OCI-LY1 (cell line): ENCODE measurements around the gene TNFRSF12A.

Experiments used
- H2AFZ ChIP-seq: fragments of 200-600 bp; sonication (generic), shearing (Covaris generic); 2 replicates; pipeline ENCODE4 v1.6.0; 2014; ENCODE audit warnings: antibody characterized with exemption, mild to moderate bottlenecking, low read length
- H3F3A ChIP-seq: fragments of 200-600 bp; sonication (generic), shearing (Covaris generic); 2 replicates; pipeline ENCODE4 v1.6.0; 2014; ENCODE audit warnings: mild to moderate bottlenecking, antibody characterized with exemption, low read length, moderate library complexity; ENCODE audit not compliant: insufficient read depth
- H3K27ac ChIP-seq: fragments of 200-600 bp; sonication (generic); 2 replicates; pipeline ENCODE4 v1.5.1; 2014; ENCODE audit warnings: low read length, mixed run types, mild to moderate bottlenecking, low read depth; ENCODE audit not compliant: poor library complexity, severe bottlenecking
- H3K27me3 ChIP-seq: fragments of 200-600 bp; sonication (generic); 2 replicates; pipeline ENCODE4 v1.6.0; 2014; ENCODE audit warnings: antibody characterized with exemption, mild to moderate bottlenecking, low read length, moderate library complexity; ENCODE audit not compliant: insufficient read depth
- H3K36me3 ChIP-seq: fragments of 200-600 bp; sonication (generic); 2 replicates; pipeline ENCODE4 v1.6.1; 2014; ENCODE audit warnings: mild to moderate bottlenecking, antibody characterized with exemption, low read length, moderate library complexity, mixed read lengths; ENCODE audit not compliant: insufficient read depth
- H3K4me1 ChIP-seq: fragments of 200-600 bp; sonication (generic); 2 replicates; pipeline ENCODE4 v1.5.1; 2014; ENCODE audit warnings: mild to moderate bottlenecking, low read length, moderate library complexity; ENCODE audit not compliant: insufficient read depth, severe bottlenecking
- H3K4me2 ChIP-seq: fragments of 200-600 bp; sonication (generic), shearing (Covaris generic); 2 replicates; pipeline ENCODE4 v1.6.1; 2014; ENCODE audit warnings: low read length
- H3K4me3 ChIP-seq: fragments of 200-600 bp; sonication (generic); 2 replicates; pipeline ENCODE4 v1.5.1; 2014; ENCODE audit warnings: low read length, low read depth, mild to moderate bottlenecking, mixed read lengths; ENCODE audit not compliant: poor library complexity, severe bottlenecking
- H3K79me2 ChIP-seq: fragments of 200-600 bp; shearing (Covaris generic); 2 replicates; pipeline ENCODE4 v1.6.1; 2016; ENCODE audit warnings: mixed run types, low read length, mixed read lengths; ENCODE audit not compliant: insufficient read depth
- H3K9ac ChIP-seq: fragments of 200-600 bp; sonication (generic), shearing (Covaris generic); 2 replicates; pipeline ENCODE4 v1.6.1; 2014; ENCODE audit warnings: mild to moderate bottlenecking, low read length, mixed read lengths
- H3K9me2 ChIP-seq: fragments of 200-600 bp; sonication (generic), shearing (Covaris generic); 2 replicates; pipeline ENCODE4 v1.6.1; 2014; ENCODE audit warnings: low read depth, mild to moderate bottlenecking, low read length, mixed read lengths
- H3K9me3 ChIP-seq: fragments of 200-600 bp; shearing (Covaris generic); 2 replicates; pipeline ENCODE4 v1.6.1; 2014; ENCODE audit warnings: low read length, mixed read lengths
- H4K20me1 ChIP-seq: fragments of 200-600 bp; sonication (generic), shearing (Covaris generic); 2 replicates; pipeline ENCODE4 v1.6.0; 2016; ENCODE audit warnings: mild to moderate bottlenecking, low read length; ENCODE audit not compliant: insufficient read depth
- EZH2 ChIP-seq: fragments of 200-600 bp; sonication (generic), shearing (Covaris generic); IDR thresholded peaks from 2 replicates; pipeline ENCODE4 v1.8.0; 2017; ENCODE audit warnings: borderline replicate concordance, mixed run types, mild to moderate bottlenecking, antibody characterized with exemption, low read length, moderate library complexity, mixed read lengths
- TF ChIP-seq, protein P1 (sequence below): fragments of 200-600 bp; sonication (generic), shearing (Covaris generic); IDR thresholded peaks from 2 replicates; pipeline ENCODE4 v1.5.1; 2017; ENCODE audit warnings: mild to moderate bottlenecking, antibody characterized with exemption, low read length, moderate library complexity, mixed read lengths

TNFRSF12A gene

DNA sequence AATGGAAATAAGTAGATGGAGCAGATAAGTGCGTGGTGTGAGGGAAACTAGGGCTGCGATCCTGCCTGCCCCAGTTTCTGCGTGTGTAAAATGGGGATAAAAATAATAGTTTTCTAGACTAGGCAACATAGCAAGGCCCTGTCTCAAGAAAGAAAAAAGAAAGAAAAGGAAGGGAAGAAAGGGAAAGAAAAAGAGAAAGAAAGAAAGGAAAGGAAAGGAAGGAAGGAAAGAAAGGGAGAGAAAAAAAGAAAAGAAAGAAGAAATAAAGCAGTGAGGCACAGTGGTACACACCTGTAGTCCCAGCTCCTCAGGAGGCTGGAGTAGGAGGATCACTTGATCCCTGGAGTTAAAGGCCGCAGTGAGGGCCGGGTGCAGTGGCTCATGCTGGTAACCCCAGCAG, 37.8 kb upstream of the TNFRSF12A start:
- H3K4me2 ChIP-seq, result no peak overlapping the region
- H3K4me3 ChIP-seq, result no peak overlapping the region
- peaks cover 3% of the 10 kb centered on the region; the same call in 1 of the 2 replicates for H3K27me3 ChIP-seq
- no peaks in the 10 kb centered on the region for H3F3A ChIP-seq
- H3K4me1 ChIP-seq, result peaks cover 46% of the 10 kb centered on the region
- no peak overlapping the region for H3K9ac ChIP-seq
- no peak overlapping the region for H2AFZ ChIP-seq
- TF ChIP-seq EZH2, result no peak
- TF ChIP-seq, protein P1, sequence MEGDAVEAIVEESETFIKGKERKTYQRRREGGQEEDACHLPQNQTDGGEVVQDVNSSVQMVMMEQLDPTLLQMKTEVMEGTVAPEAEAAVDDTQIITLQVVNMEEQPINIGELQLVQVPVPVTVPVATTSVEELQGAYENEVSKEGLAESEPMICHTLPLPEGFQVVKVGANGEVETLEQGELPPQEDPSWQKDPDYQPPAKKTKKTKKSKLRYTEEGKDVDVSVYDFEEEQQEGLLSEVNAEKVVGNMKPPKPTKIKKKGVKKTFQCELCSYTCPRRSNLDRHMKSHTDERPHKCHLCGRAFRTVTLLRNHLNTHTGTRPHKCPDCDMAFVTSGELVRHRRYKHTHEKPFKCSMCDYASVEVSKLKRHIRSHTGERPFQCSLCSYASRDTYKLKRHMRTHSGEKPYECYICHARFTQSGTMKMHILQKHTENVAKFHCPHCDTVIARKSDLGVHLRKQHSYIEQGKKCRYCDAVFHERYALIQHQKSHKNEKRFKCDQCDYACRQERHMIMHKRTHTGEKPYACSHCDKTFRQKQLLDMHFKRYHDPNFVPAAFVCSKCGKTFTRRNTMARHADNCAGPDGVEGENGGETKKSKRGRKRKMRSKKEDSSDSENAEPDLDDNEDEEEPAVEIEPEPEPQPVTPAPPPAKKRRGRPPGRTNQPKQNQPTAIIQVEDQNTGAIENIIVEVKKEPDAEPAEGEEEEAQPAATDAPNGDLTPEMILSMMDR, result no peak
- peaks cover 10% of the 10 kb centered on the region; the same call in 1 of the 2 replicates for H3K36me3 ChIP-seq
- no peak overlapping the region for H3K27ac ChIP-seq
- no peaks in the 10 kb centered on the region for H3K9me2 ChIP-seq
- peaks cover 3% of the 10 kb centered on the region; the same call in 1 of the 2 replicates for H3K79me2 ChIP-seq
- H3K9me3 ChIP-seq, result no peaks in the 10 kb centered on the region
- H4K20me1 ChIP-seq, result no peaks in the 10 kb centered on the region

DNA sequence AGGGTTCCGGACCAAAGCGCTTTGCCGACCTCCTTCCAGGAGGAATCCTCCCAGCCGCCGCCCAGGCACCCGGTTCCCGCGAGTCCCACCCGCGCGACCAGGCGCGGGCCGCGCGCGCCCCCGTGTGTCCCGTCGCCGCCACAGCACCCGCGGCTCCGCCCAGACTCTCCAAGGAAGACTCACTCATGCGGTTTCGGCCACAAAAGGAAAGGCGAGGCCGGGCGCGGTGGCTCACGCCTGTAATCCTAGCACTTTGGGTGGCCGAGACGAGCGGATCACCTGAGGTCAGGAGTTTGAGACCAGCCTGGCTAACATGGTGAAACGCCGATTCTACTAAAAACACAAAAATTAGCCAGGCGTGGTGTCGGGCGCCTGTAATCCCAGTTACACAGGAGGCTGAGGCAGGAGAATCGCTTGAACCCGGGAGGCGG, 36.4 kb upstream of the TNFRSF12A start:
- Histone ChIP-seq H3K4me1 (peaks cover 33% of the 10 kb centered on the region), H3F3A (no peaks in the 10 kb centered on the region), H3K4me3 (peak overlapping the region; percentile 26), H3K9ac (no peak overlapping the region; the same call in 1 of the 2 replicates), H3K9me3 (no peaks in the 10 kb centered on the region), H4K20me1 (no peaks in the 10 kb centered on the region), H3K36me3 (no peaks in the 10 kb centered on the region), H3K27ac (no peak overlapping the region), H3K79me2 (0 out of 2 replicates have a peak, but pooled peaks cover 3% of the 10 kb centered on the region), H3K4me2 (peak overlapping the region; percentile 56), H3K27me3 (peaks cover 3% of the 10 kb centered on the region; the same call in 1 of the 2 replicates), H3K9me2 (no peaks in the 10 kb centered on the region), H2AFZ (no peak overlapping the region)
- no peak for TF ChIP-seq EZH2
- TF ChIP-seq, protein P1, result peak; percentile 92

DNA sequence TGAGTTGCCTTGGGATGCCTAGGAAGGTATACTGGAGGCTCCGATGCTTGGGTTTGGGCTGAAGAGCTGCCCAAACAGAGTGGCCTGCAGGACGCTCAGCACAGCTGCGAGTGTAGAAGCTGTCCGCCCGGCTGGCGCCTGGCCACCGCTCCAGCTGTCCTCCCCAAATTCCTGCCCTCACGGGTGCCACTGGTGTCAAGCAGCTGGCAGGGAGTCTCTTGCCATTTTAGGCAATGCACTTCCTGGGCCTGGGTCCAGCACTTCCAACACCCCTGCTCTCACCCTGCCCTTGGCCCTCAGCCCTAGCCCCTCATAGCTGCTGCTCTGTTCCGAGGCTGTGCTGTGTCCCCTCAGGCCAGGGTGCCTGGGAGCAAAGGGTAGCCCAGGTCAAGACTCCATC, 34.7 kb upstream of the TNFRSF12A start:
- Histone ChIP-seq H3K79me2 (no peaks in the 10 kb centered on the region), H3K4me1 (peaks cover 23% of the 10 kb centered on the region), H3F3A (no peaks in the 10 kb centered on the region), H3K4me3 (no peak overlapping the region), H3K27ac (no peak overlapping the region), H3K36me3 (no peaks in the 10 kb centered on the region), H3K27me3 (peaks cover 3% of the 10 kb centered on the region; the same call in 1 of the 2 replicates), H2AFZ (no peak overlapping the region), H3K9ac (no peak overlapping the region), H3K9me2 (no peaks in the 10 kb centered on the region), H4K20me1 (no peaks in the 10 kb centered on the region), H3K4me2 (no peak overlapping the region), H3K9me3 (no peaks in the 10 kb centered on the region)
- TF ChIP-seq, protein P1, result no peak
- TF ChIP-seq EZH2, result no peak
